K562 (cell line): ENCODE data around the gene LNX2. TPM values are rescaled to one million over a fixed set of nuclear protein-coding genes. Genes with fewer than 3 reads are reported as not detected.

ENCODE experiments used
- ATAC-seq: fragments of 200-7000 bp; cut with Tn5 transposase; 3 replicates; pipeline ENCODE4 v1.9.1; 2020; ENCODE audit warnings: moderate library complexity
- BruUV-seq: library from RNA; stranded (reverse); fragments of 400-500 nt; replicated peaks from 2 replicates; lab custom pipeline; 2021; lab: Mats Ljungman, UMichigan
- CTCF ChIA-PET: fragments of 300-600 bp; formaldehyde crosslinking; extraction: SDS; loops from one replicate; lab custom pipeline; 2021; ENCODE audit warnings: low intra/inter-chr PET ratio; lab: Yijun Ruan, JAX
- POLR2A ChIA-PET: fragments of 300-600, 350-650 bp; sonication (Branson Sonifier 250); formaldehyde crosslinking; extraction: SDS; loops from one replicate; lab custom pipeline; 2021; ENCODE audit warnings: antibody characterized with exemption, inconsistent platforms; lab: Yijun Ruan, JAX
- DNase-seq, 4 experiments: peaks; one replicate each; pipeline versions ENCODE4 v3.0.0 to v3.0.0-alpha.2; 2011 to 2018; ENCODE audit warnings: low spot score in 3 of 4, mixed read lengths in 3 of 4; ENCODE audit errors: extremely low read depth in 1 of 4
- FAIRE-seq: peaks from 2 replicates; lab custom pipeline; 2011; peaks lifted over from hg19 to GRCh38; lab: Jason Lieb, UNC
- H2AFZ ChIP-seq: 2 replicates; pipeline ENCODE4 v1.6.0; 2011; ENCODE audit warnings: low read depth, low read length, control low read depth, inconsistent platforms
- H3K27ac ChIP-seq: fragments of 200-600 bp; 3 replicates; pipeline ENCODE4 v1.8.0; 2011; ENCODE audit warnings: low read depth, mild to moderate bottlenecking, control low read depth, inconsistent platforms, low read length, moderate library complexity, mixed read lengths; ENCODE audit errors: extremely low read depth
- H3K27me3 ChIP-seq, 2 experiments: fragments of 300-600 bp in 1 of 2; 2 replicates in 1 of 2; 3 replicates in 1 of 2; pipeline versions ENCODE4 v1.6.0 to v1.8.0; 2011; ENCODE audit warnings: inconsistent platforms in 2 of 2, low read length in 2 of 2, mild to moderate bottlenecking in 1 of 2, mixed read lengths in 1 of 2, moderate library complexity in 1 of 2; ENCODE audit not compliant: control insufficient read depth in 2 of 2, insufficient read depth in 2 of 2
- H3K36me3 ChIP-seq: fragments of 300-600 bp; 3 replicates; pipeline ENCODE4 v1.8.0; 2011; ENCODE audit warnings: mild to moderate bottlenecking, low read length, inconsistent platforms; ENCODE audit not compliant: control insufficient read depth, insufficient read depth
- H3K4me1 ChIP-seq, 2 experiments: fragments of 200-600 bp in 1 of 2; replicated peaks in 1 of 2; 2 replicates in 1 of 2; 3 replicates in 1 of 2; pipeline versions ENCODE4 v1.5.1 to v1.8.0; 2011; ENCODE audit warnings: inconsistent platforms in 2 of 2, low read length in 2 of 2, mild to moderate bottlenecking in 1 of 2, mixed read lengths in 1 of 2, moderate library complexity in 1 of 2; ENCODE audit not compliant: control insufficient read depth in 2 of 2, insufficient read depth in 2 of 2
- H3K4me2 ChIP-seq: 2 replicates; pipeline ENCODE4 v1.6.1; 2011; ENCODE audit warnings: low read length, control low read depth, inconsistent platforms, mixed read lengths; ENCODE audit not compliant: insufficient read depth
- H3K4me3 ChIP-seq: fragments of 200-600 bp; sonication (generic), shearing (Covaris generic); 2 replicates; pipeline ENCODE4 v1.5.1; 2016; ENCODE audit warnings: control low read depth, inconsistent platforms
- H3K79me2 ChIP-seq: fragments of 200-600 bp; 3 replicates; pipeline ENCODE4 v1.8.0; 2011; ENCODE audit warnings: low read length, inconsistent platforms; ENCODE audit not compliant: control insufficient read depth, insufficient read depth
- H3K9ac ChIP-seq, 2 experiments: 2 replicates each; pipeline versions ENCODE4 v1.6.0 to v1.6.1; 2011; ENCODE audit warnings: low read depth in 2 of 2, low read length in 2 of 2, control low read depth in 1 of 2, inconsistent platforms in 1 of 2, mild to moderate bottlenecking in 1 of 2, mixed read lengths in 1 of 2; ENCODE audit not compliant: insufficient read depth in 1 of 2
- H3K9me1 ChIP-seq: one replicate; pipeline ENCODE4 v1.6.0; 2011; ENCODE audit warnings: inconsistent platforms, mild to moderate bottlenecking, low read length, moderate library complexity; ENCODE audit not compliant: control insufficient read depth, insufficient read depth
- H3K9me3 ChIP-seq: replicated peaks from 2 replicates; pipeline ENCODE4 v1.5.1; 2011; ENCODE audit warnings: low read depth, low read length, inconsistent platforms; ENCODE audit not compliant: control insufficient read depth, insufficient read depth
- H4K20me1 ChIP-seq: replicated peaks from 2 replicates; pipeline ENCODE4 v1.6.1; 2011; ENCODE audit warnings: low read length, inconsistent platforms, mixed read lengths; ENCODE audit not compliant: control insufficient read depth, insufficient read depth
- E2F5 ChIP-seq: sonication (generic); formaldehyde crosslinking; IDR thresholded peaks from 2 replicates; pipeline ENCODE4 v1.8.0; 2022; ENCODE audit warnings: mild to moderate bottlenecking, missing genetic modification reagents
- HDAC3 ChIP-seq: fragments of 450-650 bp; IDR thresholded peaks from 2 replicates; pipeline ENCODE4 v1.6.1; 2018; ENCODE audit warnings: borderline replicate concordance, mild to moderate bottlenecking, moderate library complexity; ENCODE audit not compliant: partially characterized antibody
- MGA ChIP-seq: fragments of 450-650 bp; IDR thresholded peaks from 2 replicates; pipeline ENCODE4 v1.6.1; 2016; ENCODE audit warnings: mild to moderate bottlenecking, moderate library complexity
- PATZ1 ChIP-seq: fragments of 250-450 bp; sonication (Bioruptor Pico); IDR thresholded peaks from 2 replicates; pipeline ENCODE4 v1.5.0; 2020; ENCODE audit warnings: mild to moderate bottlenecking, borderline replicate concordance
- WGBS: fragments of 100-300 bp; shearing (Covaris generic); methylation state at CpG from one replicate; pipeline ENCODE4 v1.1.6; 2016; ENCODE audit warnings: low coverage, mixed read lengths; ENCODE audit not compliant: insufficient coverage; ENCODE audit errors: missing lambda C conversion rate; 5-methylcytosine and 5-hydroxymethylcytosine counted together
- in situ Hi-C: fragments of 300-500 bp; cut with MboI; formaldehyde crosslinking; loops from 4 replicates; pipeline ENCODE4 v1.15.0; 2018; ENCODE audit warnings: inconsistent platforms, mixed read lengths
- intact Hi-C: fragments of 100-400 bp; cut with micrococcal nuclease; formaldehyde crosslinking; loops from 2 replicates; pipeline ENCODE4 v1.14.2; 2022
- polyA plus RNA-seq, 8 experiments: library from polyadenylated mRNA; depleted of rRNA in 4 of 8; stranded (reverse) in 5 of 8; unstranded in 3 of 8; fragments of >200 nt; fragmentation: Nextera tagmentation in 2 of 8; fragmentation: Illumina TruSeq in 1 of 8; extraction: Ambion mirVana in 2 of 8; extraction: Trizol in 1 of 8; gene quantifications; 2 replicates each; pipeline versions ENCODE4 v1.2.1 to v1.2.3, GENCODE V29; 2011 to 2014; ENCODE audit warnings: inconsistent platforms in 1 of 8, missing spikeins in 1 of 8
- total RNA-seq, 7 experiments: library from RNA; depleted of rRNA in 6 of 7; stranded (reverse); fragments of >200 nt in 6 of 7; fragmentation: Illumina TruSeq in 2 of 7; extraction: Trizol in 2 of 7; gene quantifications; 2 replicates each; pipeline versions ENCODE4 v1.2.1 to v1.2.3, GENCODE V29; 2011 to 2021; ENCODE audit warnings: low replicate concordance in 1 of 7

Gene LNX2
- total and polyA plus RNA-seq, 9 of the 15 experiments (the other 6 are each of a cell fraction or from before 2014, with no cell fraction given): 1.5 to 5.5 (median 4.0) TPM

GRCh38 chr13:27624071-27624470 lies 3.7 kb upstream of the LNX2 start (continued):
- TF ChIP-seq PATZ1: no peak

GRCh38 chr13:27622881-27623280 lies 2.6 kb upstream of the LNX2 start:
- peak; percentile 49 for FAIRE-seq
- H3K36me3 ChIP-seq: peaks cover 37% of the 10 kb centered on the region
- H3K27me3 ChIP-seq: no peaks in the 10 kb centered on the region
- no peak overlapping the region; the same call in 2 of the 3 replicates for H3K27ac ChIP-seq
- peak in 1 of 4 experiments; percentile 23 for DNase-seq
- H3K9me1 ChIP-seq: no peaks in the 10 kb centered on the region
- no peak for ATAC-seq
- H3K4me2 ChIP-seq: peak overlapping the region; percentile 94
- no peak overlapping the region for H2AFZ ChIP-seq
- BruUV-seq: TSS peak; percentile 58
- WGBS: 6% methylated on average over 7 of the region's 7 CpGs
- intact Hi-C loops (no loop called here), in situ Hi-C loops (no loop called here)
- H3K79me2 ChIP-seq: peaks cover 78% of the 10 kb centered on the region
- peak overlapping the region in 1 of 2 experiments; percentile 92; a peak in 1 of 4 replicates for H3K9ac ChIP-seq
- no peaks in the 10 kb centered on the region for H4K20me1 ChIP-seq
- POLR2A ChIA-PET: interaction anchor here (0.9 kb wide), 1 partner anchor 10 kb away, joined by 3 read pairs; no protein-coding TSS in a partner anchor
- TF ChIP-seq HDAC3 (no peak), E2F5 (CRISPR knock-in tag) (no peak), MGA (peak; percentile 43)
- CTCF ChIA-PET: no interaction called here
- H3K4me3 ChIP-seq: peak overlapping the region; percentile 98
- no peaks in the 10 kb centered on the region for H3K9me3 ChIP-seq
- peaks cover 14 to 15% of the 10 kb centered on the region in 2 experiments; a peak in 3 of 5 replicates for H3K4me1 ChIP-seq
